LNCAP (cell line): ENCODE data around the gene OARD1.

Experiments used
- CTCF ChIP-seq: fragments of 450-650 bp; IDR thresholded peaks from 2 replicates; pipeline ENCODE4 v1.5.1; 2017; ENCODE audit warnings: mild to moderate bottlenecking

The OARD1 gene

GRCh38 chr6:41073203-41073967 lies 1.2 kb upstream of the OARD1 start:
- 0 out of 2 replicates have a peak, but pooled peaks have one; percentile 19 for TF ChIP-seq CTCF

- no peak for TF ChIP-seq CTCF
Observed at GRCh38 chr6:41072836-41073202, 663 bp upstream of the OARD1 start, which contains the start of gene NFYA. NFYA (plus strand) TSS chr6:41072974; CDS start chr6:41079090, 6,116 bp downstream.

GRCh38 chr6:41071501-41071922 lies 644 bp downstream of the OARD1 start:
- TF ChIP-seq CTCF, result no peak

- peak; percentile 78 for TF ChIP-seq CTCF
Observed at GRCh38 chr6:41066867-41067304, 5.3 kb downstream of the OARD1 start.

GRCh38 chr6:41065550-41066026 lies 6.6 kb downstream of the OARD1 start:
- no peak for TF ChIP-seq CTCF

- TF ChIP-seq CTCF, result no peak
Observed at GRCh38 chr6:41064841-41065240, 7.3 kb downstream of the OARD1 start.

GRCh38 chr6:41063884-41064285 lies 8.3 kb downstream of the OARD1 start:
- no peak for TF ChIP-seq CTCF
